Kidney (tissue), 14 donors: ENCODE results near the gene PRR33. TPM values are rescaled to one million over a fixed set of nuclear protein-coding genes. Genes with fewer than 3 reads are reported as not detected.

ENCODE experiments used
- DNase-seq, 5 donors: peaks; one replicate each; pipeline ENCODE4 v3.0.0-alpha.2; 2013 to 2020
- FAIRE-seq: peaks from 2 replicates; lab custom pipeline; 2012; peaks lifted over from hg19 to GRCh38; lab: Jason Lieb, UNC
- H3K27ac ChIP-seq, 2 donors: one replicate each; pipeline ENCODE4 v1.7.0; 2013; ENCODE audit warnings: low read depth in 2 of 2, low read length in 2 of 2, inconsistent platforms in 1 of 2
- H3K27me3 ChIP-seq: one replicate; pipeline ENCODE4 v1.7.1; 2013; ENCODE audit warnings: low read length, inconsistent platforms; ENCODE audit not compliant: control insufficient read depth, insufficient read depth
- H3K36me3 ChIP-seq, 3 donors: one replicate each; pipeline versions ENCODE4 v1.7.0 to v1.7.1; 2013; ENCODE audit warnings: low read length in 3 of 3, control low read depth in 1 of 3, inconsistent platforms in 1 of 3; ENCODE audit not compliant: insufficient read depth in 3 of 3, control insufficient read depth in 2 of 3
- H3K4me1 ChIP-seq, 3 donors: one replicate each; pipeline versions ENCODE4 v1.7.0 to v1.7.1; 2013; ENCODE audit warnings: low read length in 3 of 3, inconsistent platforms in 1 of 3, low read depth in 1 of 3; ENCODE audit not compliant: control insufficient read depth in 2 of 3, insufficient read depth in 2 of 3
- H3K4me3 ChIP-seq, 3 donors: one replicate each; pipeline versions ENCODE4 v1.7.0 to v1.8.1; 2013; ENCODE audit warnings: low read length in 3 of 3, control low read depth in 1 of 3, inconsistent platforms in 1 of 3
- H3K9ac ChIP-seq, 3 donors: one replicate each; pipeline versions ENCODE4 v1.7.0 to v1.7.1; 2013; ENCODE audit warnings: low read length in 3 of 3, control low read depth in 1 of 3, inconsistent platforms in 1 of 3
- H3K9me3 ChIP-seq, 3 donors: one replicate each; pipeline versions ENCODE4 v1.7.0 to v1.7.1; 2013; ENCODE audit warnings: low read length in 3 of 3, control low read depth in 1 of 3, inconsistent platforms in 1 of 3; ENCODE audit not compliant: control insufficient read depth in 2 of 3, insufficient read depth in 1 of 3
- intact Hi-C: fragments of 100-400 bp; cut with DNase I; formaldehyde crosslinking; loops from one replicate; pipeline ENCODE4 v1.11.1; 2022
- polyA plus RNA-seq: library from polyadenylated mRNA; stranded (reverse); fragments of 350-450 nt; fragmentation: Illumina TruSeq; extraction: RNeasy Lipid Tissue Mini Kit (QIAGEN cat#74804); gene quantifications from one replicate; pipeline ENCODE4 v1.2.3, GENCODE V29; 2014; ENCODE audit warnings: low read depth, low replicate concordance; ENCODE audit not compliant: insufficient read depth
- total RNA-seq: library from RNA; stranded (reverse); fragmentation: NEBNext Ultra II Directional; extraction: Animal tissue kit (Norgen Biotek cat#: 25700); gene quantifications from one replicate; pipeline ENCODE4 v1.2.1, GENCODE V29; 2021
- TF ChIP-seq, protein P1 (sequence below): IDR thresholded peaks from 3 replicates; pipeline ENCODE4 v1.5.1; 2012; ENCODE audit warnings: mild to moderate bottlenecking, moderate library complexity, borderline replicate concordance; ENCODE audit not compliant: insufficient read depth; ENCODE audit errors: extremely low read depth
- donor health status: control.
- donor health status: control.
- donor health status: control.
- donor health status: control.
- donor health status: control.
- donor health status: DM: yes; HTN: yes; CAD: no.
- donor health status: Normal renal cell carcinoma (clear cell type).

Gene PRR33
- total and polyA plus RNA-seq, 2 donors from 2014 or later, result not detected

- no peaks in the 10 kb centered on the region for H3K27me3 ChIP-seq
- intact Hi-C loops, result no loop called here
- H3K9me3 ChIP-seq, result no peaks in the 10 kb centered on the region
- no peaks in the 10 kb centered on the region for H3K36me3 ChIP-seq
- H3K27ac ChIP-seq, result no peak overlapping the region
- TF ChIP-seq, protein P1, sequence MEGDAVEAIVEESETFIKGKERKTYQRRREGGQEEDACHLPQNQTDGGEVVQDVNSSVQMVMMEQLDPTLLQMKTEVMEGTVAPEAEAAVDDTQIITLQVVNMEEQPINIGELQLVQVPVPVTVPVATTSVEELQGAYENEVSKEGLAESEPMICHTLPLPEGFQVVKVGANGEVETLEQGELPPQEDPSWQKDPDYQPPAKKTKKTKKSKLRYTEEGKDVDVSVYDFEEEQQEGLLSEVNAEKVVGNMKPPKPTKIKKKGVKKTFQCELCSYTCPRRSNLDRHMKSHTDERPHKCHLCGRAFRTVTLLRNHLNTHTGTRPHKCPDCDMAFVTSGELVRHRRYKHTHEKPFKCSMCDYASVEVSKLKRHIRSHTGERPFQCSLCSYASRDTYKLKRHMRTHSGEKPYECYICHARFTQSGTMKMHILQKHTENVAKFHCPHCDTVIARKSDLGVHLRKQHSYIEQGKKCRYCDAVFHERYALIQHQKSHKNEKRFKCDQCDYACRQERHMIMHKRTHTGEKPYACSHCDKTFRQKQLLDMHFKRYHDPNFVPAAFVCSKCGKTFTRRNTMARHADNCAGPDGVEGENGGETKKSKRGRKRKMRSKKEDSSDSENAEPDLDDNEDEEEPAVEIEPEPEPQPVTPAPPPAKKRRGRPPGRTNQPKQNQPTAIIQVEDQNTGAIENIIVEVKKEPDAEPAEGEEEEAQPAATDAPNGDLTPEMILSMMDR, result no peak
- DNase-seq (peak in 2 of 5 donors; percentile 13 to 17), FAIRE-seq (no peak)
- no peak overlapping the region for H3K9ac ChIP-seq
- no peak overlapping the region for H3K4me3 ChIP-seq
- no peaks in the 10 kb centered on the region for H3K4me1 ChIP-seq
Observed at GRCh38 chr11:1884303-1884700, 7.4 kb downstream of the PRR33 start.

DNA sequence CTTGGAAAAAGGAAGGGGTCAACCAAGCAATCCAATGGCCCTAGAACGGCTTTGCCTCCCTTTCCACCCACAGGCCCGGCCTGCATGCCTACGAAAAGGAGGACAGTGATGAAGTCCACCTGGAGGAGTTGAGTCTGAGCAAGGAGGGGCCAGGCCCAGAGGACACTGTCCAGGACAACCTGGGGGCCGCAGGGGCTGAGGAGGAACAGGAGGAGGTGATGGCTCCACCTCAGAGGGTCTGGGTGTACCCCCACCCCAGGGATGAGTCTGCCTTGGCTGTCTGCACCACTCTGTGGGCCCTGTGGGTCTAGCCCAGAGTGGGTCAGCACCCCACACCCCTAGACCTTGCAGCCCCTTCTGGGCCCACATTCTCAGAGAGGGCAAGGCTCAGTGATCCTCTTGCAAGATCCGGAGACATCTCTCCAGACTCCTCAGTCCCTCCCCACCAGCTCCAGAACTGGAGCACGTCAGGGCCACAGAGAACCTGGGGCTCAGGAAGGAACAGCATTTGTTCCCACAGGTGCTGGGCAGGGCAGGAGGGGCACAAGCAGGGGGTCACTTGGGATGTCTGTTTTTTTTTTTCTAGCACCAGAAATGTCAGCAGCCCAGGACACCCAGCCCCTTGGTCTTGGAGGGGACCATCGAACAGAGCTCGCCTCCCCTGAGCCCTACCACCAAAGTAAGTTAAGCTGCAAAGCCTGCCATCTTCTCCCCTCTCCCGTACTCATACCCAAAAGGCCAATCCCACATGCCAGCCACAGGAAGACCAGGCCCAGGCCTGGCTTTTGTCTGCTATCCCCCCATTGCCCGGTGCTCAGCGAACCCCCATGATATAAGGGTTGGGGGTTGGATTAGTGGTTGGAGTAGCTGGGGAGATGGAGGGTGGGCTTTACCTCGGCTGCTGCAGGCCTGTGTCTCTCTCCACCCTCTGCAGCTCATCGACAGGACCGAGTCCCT lies 8.1 kb downstream of the PRR33 start:
- DNase-seq, result peak in 3 of 5 donors; percentile 22 to 58 (median 51)
- H3K9ac ChIP-seq, result no peak overlapping the region
- no peak overlapping the region for H3K4me3 ChIP-seq
- no peaks in the 10 kb centered on the region for H3K9me3 ChIP-seq
- no peak overlapping the region for H3K27ac ChIP-seq
- TF ChIP-seq, protein P1, result no peak
- H3K36me3 ChIP-seq, result no peaks in the 10 kb centered on the region
- H3K4me1 ChIP-seq, result no peaks in the 10 kb centered on the region
- FAIRE-seq, result no peak
- intact Hi-C loops, result no loop called here
- no peaks in the 10 kb centered on the region for H3K27me3 ChIP-seq

DNA sequence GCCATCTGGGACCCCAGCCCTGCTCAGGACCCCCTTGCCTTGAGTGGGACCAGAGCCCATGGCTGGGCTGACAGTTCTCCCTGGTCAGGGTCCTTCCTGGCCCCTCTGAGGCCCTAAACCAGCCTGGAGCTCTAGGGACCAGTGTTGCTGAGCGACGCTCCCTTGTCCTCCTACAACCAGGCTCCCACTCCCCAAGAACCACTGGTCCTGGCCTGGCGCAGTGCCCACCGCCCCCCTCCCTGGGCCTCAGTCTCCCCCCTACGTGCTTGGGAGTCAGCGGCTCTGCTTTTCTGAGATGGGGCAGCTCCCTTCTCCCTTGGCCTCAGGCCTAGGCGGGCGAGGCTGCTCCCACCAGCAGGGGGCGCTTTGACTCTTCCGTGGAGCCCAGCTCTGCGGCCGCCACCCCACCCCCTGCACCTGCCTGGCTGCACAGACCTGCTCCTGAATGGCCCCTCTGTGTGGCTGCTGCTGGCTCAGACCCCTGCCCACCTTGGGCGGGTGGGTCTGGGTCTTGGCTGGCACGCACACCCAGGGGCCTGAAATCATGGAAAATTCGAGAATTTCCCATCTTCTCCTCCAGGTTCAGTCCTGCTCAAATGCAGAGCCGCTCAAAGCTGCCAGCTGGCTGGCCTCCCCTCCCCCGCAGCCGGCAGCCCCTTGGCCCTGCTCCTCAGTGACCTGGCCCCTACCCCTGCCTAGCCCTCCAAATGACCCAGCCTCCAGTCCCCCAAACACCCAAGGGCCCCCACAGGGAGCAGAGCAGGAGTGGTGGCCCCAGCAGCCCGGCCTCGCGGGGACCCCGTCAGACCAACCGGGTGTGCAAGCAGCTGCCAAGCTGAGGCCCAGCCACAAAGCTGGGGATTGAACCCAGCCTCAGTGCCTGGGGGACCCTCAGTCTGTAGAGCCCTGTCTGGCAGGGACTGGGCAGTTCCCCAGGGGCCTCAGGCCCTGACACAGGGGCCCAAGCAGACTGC lies 9.1 kb downstream of the PRR33 start:
- H3K4me3 ChIP-seq, result no peak overlapping the region
- DNase-seq (peak; percentile 90 to 95 (median 91)), FAIRE-seq (no peak)
- no peaks in the 10 kb centered on the region for H3K27me3 ChIP-seq
- H3K9me3 ChIP-seq, result no peaks in the 10 kb centered on the region
- H3K27ac ChIP-seq, result no peak overlapping the region
- no peaks in the 10 kb centered on the region for H3K36me3 ChIP-seq
- TF ChIP-seq, protein P1, result peak; percentile 91
- no peaks in the 10 kb centered on the region for H3K4me1 ChIP-seq
- H3K9ac ChIP-seq, result no peak overlapping the region
- intact Hi-C loops, result no loop called here
